B cell (primary cell): ENCODE data around the gene AK8. TPM values are rescaled to one million over a fixed set of nuclear protein-coding genes. Genes with fewer than 3 reads are reported as not detected.

ENCODE experiments used
- ATAC-seq: fragments of 200-7000 bp; cut with Tn5 transposase; one replicate; pipeline ENCODE4 v1.10.0; 2021; ENCODE audit warnings: low read depth, mild to moderate bottlenecking, moderate number of reproducible peaks, moderate library complexity
- CTCF ChIA-PET: fragments of 350-600 bp; sonication (Branson Sonifier 250); formaldehyde crosslinking; loops from one replicate; lab custom pipeline; 2021; ENCODE audit warnings: antibody characterized with exemption, inconsistent platforms; lab: Charles Lee
- POLR2A ChIA-PET: fragments of 350-600 bp; sonication (Branson Sonifier 250); formaldehyde crosslinking; loops from one replicate; lab custom pipeline; 2021; ENCODE audit warnings: antibody characterized with exemption; lab: Charles Lee
- DNase-seq: peaks from one replicate; pipeline ENCODE4 v3.0.0; 2013
- H2AFZ ChIP-seq: 2 replicates; pipeline ENCODE4 v1.6.1; 2012; ENCODE audit warnings: mild to moderate bottlenecking, low read depth, low read length; ENCODE audit not compliant: insufficient read depth, poor library complexity, severe bottlenecking
- H3K27ac ChIP-seq, 2 donors: 1 replicate in 1 of 2; 2 replicates in 1 of 2; pipeline ENCODE4 v1.5.1; 2012 to 2013; ENCODE audit warnings: low read length in 2 of 2, mild to moderate bottlenecking in 2 of 2, moderate library complexity in 1 of 2
- H3K27me3 ChIP-seq, 4 experiments: fragments of 200-600 bp in 1 of 4; sonication (generic) in 1 of 4; replicated peaks in 1 of 4; 1 replicate in 2 of 4; 2 replicates in 2 of 4; pipeline versions ENCODE4 v1.6.1 to v1.7.0; 2013 to 2016; ENCODE audit warnings: low read length in 3 of 4, mild to moderate bottlenecking in 2 of 4, mixed read lengths in 1 of 4, moderate library complexity in 1 of 4; ENCODE audit not compliant: insufficient read depth in 4 of 4, control insufficient read depth in 3 of 4; ENCODE audit errors: control extremely low read depth in 1 of 4
- H3K36me3 ChIP-seq, 2 experiments: replicated peaks in 1 of 2; 1 replicate in 1 of 2; 2 replicates in 1 of 2; pipeline versions ENCODE4 v1.6.1 to v1.7.1; 2013; ENCODE audit warnings: low read length in 1 of 2; ENCODE audit not compliant: insufficient read depth in 2 of 2, control insufficient read depth in 1 of 2; ENCODE audit errors: control extremely low read depth in 1 of 2, extremely low read depth in 1 of 2
- H3K4me1 ChIP-seq, 2 donors: fragments of 200-600 bp in 1 of 2; sonication (generic) in 1 of 2; 1 replicate in 1 of 2; 2 replicates in 1 of 2; pipeline versions ENCODE4 v1.5.1 to v1.6.1; 2013 to 2017; ENCODE audit warnings: low read length in 2 of 2; ENCODE audit not compliant: control insufficient read depth in 2 of 2, insufficient read depth in 2 of 2
- H3K4me2 ChIP-seq: replicated peaks from 2 replicates; pipeline ENCODE3; 2012; ENCODE audit warnings: mild to moderate bottlenecking, low read depth, low read length; ENCODE audit not compliant: poor library complexity, severe bottlenecking
- H3K4me3 ChIP-seq, 5 experiments: fragments of 200-600 bp in 1 of 5; sonication (generic) in 1 of 5; 1 replicate in 3 of 5; 2 replicates in 2 of 5; pipeline versions ENCODE4 v1.5.1 to v1.7.0; 2011 to 2016; ENCODE audit warnings: low read length in 4 of 5, mild to moderate bottlenecking in 4 of 5, low read depth in 2 of 5, control low read depth in 1 of 5, moderate library complexity in 1 of 5; ENCODE audit not compliant: insufficient read depth in 1 of 5; ENCODE audit errors: control extremely low read depth in 1 of 5, extremely low read depth in 1 of 5
- H3K79me2 ChIP-seq: fragments of 200-600 bp; sonication (generic); one replicate; pipeline ENCODE4 v1.6.0; 2016; ENCODE audit warnings: low read length; ENCODE audit not compliant: control insufficient read depth, insufficient read depth
- H3K9ac ChIP-seq: fragments of 200-600 bp; sonication (generic); 2 replicates; pipeline ENCODE4 v1.6.1; 2017; ENCODE audit warnings: mild to moderate bottlenecking, low read length, moderate library complexity
- H3K9me3 ChIP-seq, 3 donors: one replicate each; pipeline versions ENCODE4 v1.6.1 to v1.7.1; 2013; ENCODE audit warnings: low read length in 2 of 3; ENCODE audit not compliant: control insufficient read depth in 2 of 3, insufficient read depth in 1 of 3; ENCODE audit errors: control extremely low read depth in 1 of 3
- H4K20me1 ChIP-seq: 2 replicates; pipeline ENCODE4 v1.6.0; 2012; ENCODE audit warnings: mild to moderate bottlenecking, low read length; ENCODE audit not compliant: insufficient read depth, control insufficient read depth, poor library complexity, severe bottlenecking
- H3K27ac Mint-ChIP-seq: one replicate; pipeline ENCODE4 v1.8.0; 2021; ENCODE audit warnings: mixed read lengths
- H3K27me3 Mint-ChIP-seq: one replicate; pipeline ENCODE4 v1.8.0; 2021; ENCODE audit warnings: mixed read lengths
- H3K4me1 Mint-ChIP-seq: one replicate; pipeline ENCODE4 v1.8.0; 2021; ENCODE audit warnings: mixed read lengths
- H3K4me3 Mint-ChIP-seq: one replicate; pipeline ENCODE4 v1.8.0; 2021; ENCODE audit warnings: mixed read lengths
- H3K9me3 Mint-ChIP-seq: one replicate; pipeline ENCODE4 v1.8.0; 2022; ENCODE audit warnings: mixed read lengths; ENCODE audit not compliant: insufficient read depth
- EZH2 ChIP-seq: IDR thresholded peaks from 2 replicates; pipeline ENCODE4 v1.6.1; 2012; ENCODE audit warnings: borderline replicate concordance, low read depth, mild to moderate bottlenecking, moderate library complexity, low read length; ENCODE audit not compliant: insufficient read depth, poor library complexity, severe bottlenecking
- WGBS: methylation state at CpG from one replicate; pipeline ENCODE4 v1.1.5; 2013; ENCODE audit warnings: missing lambda C conversion rate; ENCODE audit not compliant: insufficient coverage; 5-methylcytosine and 5-hydroxymethylcytosine counted together
- intact Hi-C: fragments of 100-400 bp; cut with micrococcal nuclease; formaldehyde crosslinking; loops from one replicate; pipeline ENCODE4 v1.10.0; 2022
- polyA minus RNA-seq: library from RNA; depleted of rRNA, polyadenylated mRNA; stranded (reverse); fragments of >200 nt; gene quantifications from 2 replicates; pipeline ENCODE4 v1.2.3, GENCODE V29; 2012
- polyA plus RNA-seq: library from polyadenylated mRNA; depleted of rRNA; stranded (reverse); fragments of >200 nt; gene quantifications from 2 replicates; pipeline ENCODE4 v1.2.3, GENCODE V29; 2012
- total RNA-seq, 2 donors: library from RNA; stranded (reverse); fragments of 120-200 nt in 1 of 2; gene quantifications; 1 replicate in 1 of 2; 2 replicates in 1 of 2; pipeline versions ENCODE4 v1.2.3 to v1.2.4, GENCODE V29; 2013 to 2022
- TF ChIP-seq, protein P1 (sequence below): fragments of 200-600 bp; IDR thresholded peaks from one replicate; pipeline ENCODE4 v1.8.0; 2022; ENCODE audit warnings: antibody characterized with exemption, mild to moderate bottlenecking

The AK8 gene
- total RNA-seq = 1.9 and 4.4 TPM in 2 replicates
- 5.6 TPM for total RNA-seq (2013)
- polyA plus RNA-seq = 1.8 and 8.6 TPM in 2 replicates
- polyA minus RNA-seq = 2.1 and 10.5 TPM in 2 replicates

GRCh38 chr9:132877824-132878694 is at the start of gene AK8:
TSS of gene AK8 (minus strand) at chr9:132878284. CDS start at chr9:132878255, 29 bp downstream.
- Histone ChIP-seq H3K79me2 (no peaks in the 10 kb centered on the region), H3K4me3 (peak within 1 kb of the TSS; percentile 64 to 99 (median 94)), H3K4me2 (peak within 1 kb of the TSS; percentile 96), H3K9ac (peak within 1 kb of the TSS; percentile 98), H3K27me3 (no peaks in the 10 kb centered on the region), H3K9me3 (no peaks in the 10 kb centered on the region), H3K4me1 (peaks cover 16 to 29% of the 10 kb centered on the region in 2 donors), H4K20me1 (no peaks in the 10 kb centered on the region), H3K27ac (peak within 1 kb of the TSS; percentile 51 to 81), H2AFZ (peak within 1 kb of the TSS; percentile 100), H3K36me3 (no peaks in the 10 kb centered on the region)
- 2% methylated on average over 87 of the region's 89 CpGs for WGBS
- H3K4me3 Mint-ChIP-seq = peak within 1 kb of the TSS; percentile 89
- ATAC-seq = peak; percentile 85
- H3K9me3 Mint-ChIP-seq = no peaks in the 10 kb centered on the region
- ChIA-PET POLR2A (interaction anchor here (0.8 kb wide), 1 partner anchor 27 kb away, joined by 3 read pairs; no protein-coding TSS in a partner anchor), CTCF (interaction anchor here (1.2 to 1.8 kb wide), 3 partner anchors 23 to 109 kb away, joined by 3 to 6 read pairs (median 4); no protein-coding TSS in a partner anchor)
- no peaks in the 10 kb centered on the region for H3K27me3 Mint-ChIP-seq
- DNase-seq = peak; percentile 90
- intact Hi-C loops = loop anchor here (1.0 to 2.0 kb wide), 3 partner anchors 10 to 67 kb away; partner anchors contain the start of gene TSC1
- H3K27ac Mint-ChIP-seq = peak within 1 kb of the TSS; percentile 91
- TF ChIP-seq, protein P1, sequence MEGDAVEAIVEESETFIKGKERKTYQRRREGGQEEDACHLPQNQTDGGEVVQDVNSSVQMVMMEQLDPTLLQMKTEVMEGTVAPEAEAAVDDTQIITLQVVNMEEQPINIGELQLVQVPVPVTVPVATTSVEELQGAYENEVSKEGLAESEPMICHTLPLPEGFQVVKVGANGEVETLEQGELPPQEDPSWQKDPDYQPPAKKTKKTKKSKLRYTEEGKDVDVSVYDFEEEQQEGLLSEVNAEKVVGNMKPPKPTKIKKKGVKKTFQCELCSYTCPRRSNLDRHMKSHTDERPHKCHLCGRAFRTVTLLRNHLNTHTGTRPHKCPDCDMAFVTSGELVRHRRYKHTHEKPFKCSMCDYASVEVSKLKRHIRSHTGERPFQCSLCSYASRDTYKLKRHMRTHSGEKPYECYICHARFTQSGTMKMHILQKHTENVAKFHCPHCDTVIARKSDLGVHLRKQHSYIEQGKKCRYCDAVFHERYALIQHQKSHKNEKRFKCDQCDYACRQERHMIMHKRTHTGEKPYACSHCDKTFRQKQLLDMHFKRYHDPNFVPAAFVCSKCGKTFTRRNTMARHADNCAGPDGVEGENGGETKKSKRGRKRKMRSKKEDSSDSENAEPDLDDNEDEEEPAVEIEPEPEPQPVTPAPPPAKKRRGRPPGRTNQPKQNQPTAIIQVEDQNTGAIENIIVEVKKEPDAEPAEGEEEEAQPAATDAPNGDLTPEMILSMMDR = no peak
- no peak for TF ChIP-seq EZH2
- peaks cover 24% of the 10 kb centered on the region for H3K4me1 Mint-ChIP-seq

- WGBS = 100% methylated on average over 2 of the region's 7 CpGs
- no peak overlapping the region for H2AFZ ChIP-seq
- no peaks in the 10 kb centered on the region for H4K20me1 ChIP-seq
- intact Hi-C loops = no loop called here
- no peak overlapping the region for H3K4me2 ChIP-seq
- POLR2A ChIA-PET = no interaction called here
- no peaks in the 10 kb centered on the region for H3K27me3 Mint-ChIP-seq
- no peak for TF ChIP-seq EZH2
- TF ChIP-seq, protein P1 = no peak
- H3K79me2 ChIP-seq = no peaks in the 10 kb centered on the region
- CTCF ChIA-PET = no interaction called here
- H3K4me3 ChIP-seq = no peak overlapping the region
- H3K4me3 Mint-ChIP-seq = no peak overlapping the region
- H3K27ac ChIP-seq = no peak overlapping the region
- H3K9me3 ChIP-seq = no peaks in the 10 kb centered on the region
- H3K9ac ChIP-seq = no peak overlapping the region
- no peak overlapping the region for H3K27ac Mint-ChIP-seq
- no peaks in the 10 kb centered on the region for H3K4me1 ChIP-seq
- no peaks in the 10 kb centered on the region for H3K9me3 Mint-ChIP-seq
- no peak for ATAC-seq
- H3K4me1 Mint-ChIP-seq = no peaks in the 10 kb centered on the region
- DNase-seq = no peak
- H3K36me3 ChIP-seq = peaks cover 21 to 70% of the 10 kb centered on the region in 2 experiments
- no peaks in the 10 kb centered on the region for H3K27me3 ChIP-seq
Observed at GRCh38 chr9:132927704-132928103, 49.6 kb upstream of the AK8 start.
